D341Med (cell line): ENCODE data around the gene RNF186.
"Not testable (repeated sequence)": the region's sequence is repeated elsewhere in the genome, so short reads cannot be mapped to it uniquely, and the experiment has no call there.

Experiments used
- DNase-seq: peaks from one replicate; pipeline ENCODE4 v3.0.0; 2012; ENCODE audit warnings: low spot score

Gene RNF186

GRCh38 chr1:19824541-19824940 lies 9.5 kb upstream of the RNF186 start:
- DNase-seq = no peak

GRCh38 chr1:19824036-19824435 lies 9.0 kb upstream of the RNF186 start:
- no peak for DNase-seq

DNA sequence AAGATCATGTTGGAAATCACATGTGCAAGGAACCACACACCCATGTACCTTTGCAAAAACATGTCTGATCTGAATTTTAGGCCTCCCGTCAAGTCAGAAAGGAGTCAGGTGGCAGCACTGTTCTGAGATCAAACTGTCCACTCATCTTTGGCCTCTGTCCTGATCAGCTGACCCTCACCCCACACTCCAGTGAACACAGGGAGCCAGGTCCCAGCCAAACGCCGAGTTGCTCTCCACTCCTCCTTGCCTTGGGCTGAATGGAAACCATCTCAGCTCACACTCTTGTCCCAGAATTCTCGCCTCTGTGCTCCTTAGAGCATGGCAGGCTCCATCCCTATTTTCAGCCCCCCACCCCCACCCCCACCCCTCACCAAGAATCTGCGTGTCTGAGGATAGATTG lies 4.6 kb upstream of the RNF186 start:
- no peak for DNase-seq

DNA sequence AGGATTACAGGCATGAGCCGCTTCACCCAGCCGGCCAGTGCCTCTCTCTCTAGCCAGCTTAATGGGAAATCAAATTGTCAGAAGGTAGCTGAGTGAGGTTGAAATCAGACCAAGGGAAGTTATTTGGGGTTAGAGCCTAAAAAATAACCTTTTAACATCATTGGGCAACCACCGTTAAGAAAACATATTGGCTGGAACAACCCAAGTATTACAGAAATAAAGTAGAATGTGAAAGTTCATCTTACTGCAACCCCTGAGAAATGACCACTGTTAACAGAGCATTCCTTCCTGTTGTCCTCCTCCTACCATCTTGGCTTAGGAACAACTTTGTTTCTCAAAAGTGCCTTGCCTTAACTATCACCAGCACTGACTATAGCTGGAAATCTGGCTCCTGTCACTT lies 3.2 kb upstream of the RNF186 start:
- DNase-seq = no peak

- no peak for DNase-seq
Measured at GRCh38 chr1:19817160-19817559, 2.1 kb upstream of the RNF186 start.

GRCh38 chr1:19816737-19817086 lies 1.6 kb upstream of the RNF186 start:
- DNase-seq = not testable (repeated sequence)

- DNase-seq = no peak
Measured at GRCh38 chr1:19815801-19816736, 986 bp upstream of the RNF186 start.

- DNase-seq = no peak
Measured at GRCh38 chr1:19814244-19814661, 830 bp downstream of the RNF186 start.

- DNase-seq = no peak
Measured at GRCh38 chr1:19813643-19813960, 1.5 kb downstream of the RNF186 start.

DNA sequence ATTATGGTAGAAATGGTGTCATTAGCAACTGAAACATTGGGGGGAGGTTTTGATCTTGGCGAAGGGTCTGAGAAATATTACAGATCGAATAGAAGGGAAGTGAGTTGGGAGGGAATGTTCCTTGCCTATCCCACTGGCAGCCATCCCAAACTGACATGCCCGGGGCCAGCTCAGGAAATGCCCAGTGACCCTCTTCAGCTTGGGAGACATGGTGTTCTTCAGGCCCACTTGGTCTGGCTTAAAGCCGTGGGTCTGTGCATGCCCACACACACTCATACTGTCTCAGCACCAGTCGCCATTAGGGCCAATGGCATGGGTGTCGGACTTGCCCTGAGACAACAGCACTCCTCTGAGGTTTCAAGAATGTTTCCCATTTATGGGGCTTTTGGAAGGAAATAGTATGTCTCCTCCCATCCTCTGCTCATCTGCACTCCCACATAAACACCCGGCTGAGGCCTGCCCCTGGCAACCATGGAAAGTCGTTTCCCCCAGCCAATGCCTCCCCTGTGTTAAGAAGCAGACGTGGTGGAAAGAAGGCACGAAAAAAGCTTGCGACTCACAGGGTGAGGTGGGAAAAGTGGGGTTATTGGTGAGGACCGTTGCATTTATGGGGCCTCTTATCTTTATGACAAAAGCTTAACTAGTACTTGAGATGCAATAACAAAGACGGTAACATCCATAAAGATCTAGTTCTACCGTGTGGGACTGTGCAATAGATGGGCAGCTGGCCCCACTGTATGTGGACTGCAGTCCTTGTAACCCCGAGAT lies 2.0 kb downstream of the RNF186 start:
- no peak for DNase-seq

GRCh38 chr1:19811206-19811851 lies 3.8 kb downstream of the RNF186 start:
- DNase-seq = peak; percentile 61

DNA sequence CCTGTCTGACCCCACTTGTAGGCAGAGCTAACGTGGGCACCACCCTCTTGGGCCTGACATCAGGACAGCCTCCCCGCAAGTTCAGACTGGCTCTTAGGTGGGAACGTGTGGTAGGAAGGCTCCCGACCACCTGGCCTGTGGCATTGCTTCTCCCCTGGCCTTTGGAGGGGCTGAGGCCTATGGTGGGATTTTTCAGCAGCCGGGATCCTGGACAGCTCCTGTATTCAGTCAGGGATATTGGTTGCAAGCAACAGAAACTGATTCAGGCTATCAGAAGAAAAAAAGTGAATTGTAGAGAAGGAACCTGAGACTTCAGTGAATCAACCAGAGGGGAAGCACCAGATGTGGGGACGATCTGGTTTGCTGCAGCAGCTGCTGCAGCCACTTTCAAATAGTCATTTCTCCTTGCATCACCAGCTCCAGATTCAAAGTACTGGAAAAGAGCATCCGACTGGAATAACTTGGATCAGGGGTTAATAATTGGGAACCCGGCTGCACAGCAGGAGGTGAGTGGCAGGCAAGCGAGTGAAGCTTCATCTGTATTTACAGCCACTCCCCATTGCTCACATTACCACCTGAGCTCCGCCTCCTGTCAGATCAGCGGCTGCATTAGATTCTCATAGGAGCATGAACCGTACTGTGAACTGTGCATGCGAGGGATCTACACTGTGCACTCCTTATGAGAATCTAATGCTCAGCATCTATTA lies 5.9 kb downstream of the RNF186 start:
- no peak for DNase-seq

GRCh38 chr1:19808351-19808750 lies 6.7 kb downstream of the RNF186 start:
- DNase-seq = no peak

GRCh38 chr1:19804831-19805251 lies 10.2 kb downstream of the RNF186 start:
- no peak for DNase-seq

GRCh38 chr1:19802269-19802668 lies 12.8 kb downstream of the RNF186 start:
- DNase-seq = no peak

GRCh38 chr1:19800076-19800804 lies 14.8 kb downstream of the RNF186 start:
- no peak for DNase-seq

- DNase-seq = peak; percentile 52
Measured at GRCh38 chr1:19799230-19800075, 15.6 kb downstream of the RNF186 start, which contains the start of gene TMCO4. Gene TMCO4 (minus strand): TSS chr1:19799916. CDS start chr1:19780758, 19,158 bp downstream.

- DNase-seq = no peak
Measured at GRCh38 chr1:19798486-19799229, 16.4 kb downstream of the RNF186 start.

- DNase-seq = no peak
Measured at GRCh38 chr1:19797827-19798226, 17.3 kb downstream of the RNF186 start.

GRCh38 chr1:19794583-19794982 lies 20.5 kb downstream of the RNF186 start:
- DNase-seq = no peak
